ENCODE measurements around the gene ANO10.

Gene ANO10

DNA sequence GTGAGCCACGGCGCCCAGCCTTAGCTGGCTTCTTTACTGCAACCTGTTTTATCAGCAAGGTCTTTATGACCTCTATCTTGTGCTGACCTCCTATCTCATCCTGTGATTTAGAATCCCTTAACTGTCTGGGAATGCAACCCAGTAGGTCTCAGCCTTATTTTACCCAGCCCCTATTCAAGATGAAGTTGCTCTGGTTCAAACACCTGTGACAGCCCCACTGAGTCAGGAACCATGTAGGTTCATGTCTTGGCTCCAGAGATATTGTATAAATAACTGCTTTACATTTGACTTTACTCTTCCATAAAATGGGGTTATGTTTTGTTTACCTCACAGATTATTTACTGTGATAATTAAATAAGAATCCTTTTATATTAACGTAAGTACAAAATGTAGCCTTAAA lies 27.1 kb upstream of the ANO10 start:
- no peak overlapping the region for H2AFZ ChIP-seq (ENCODE audit: low read length)
- no peak for TF ChIP-seq EZH2 (IDR thresholded peaks at IDR 0.05; ENCODE audit: borderline replicate concordance, low read length)
- TF ChIP-seq, protein P1, sequence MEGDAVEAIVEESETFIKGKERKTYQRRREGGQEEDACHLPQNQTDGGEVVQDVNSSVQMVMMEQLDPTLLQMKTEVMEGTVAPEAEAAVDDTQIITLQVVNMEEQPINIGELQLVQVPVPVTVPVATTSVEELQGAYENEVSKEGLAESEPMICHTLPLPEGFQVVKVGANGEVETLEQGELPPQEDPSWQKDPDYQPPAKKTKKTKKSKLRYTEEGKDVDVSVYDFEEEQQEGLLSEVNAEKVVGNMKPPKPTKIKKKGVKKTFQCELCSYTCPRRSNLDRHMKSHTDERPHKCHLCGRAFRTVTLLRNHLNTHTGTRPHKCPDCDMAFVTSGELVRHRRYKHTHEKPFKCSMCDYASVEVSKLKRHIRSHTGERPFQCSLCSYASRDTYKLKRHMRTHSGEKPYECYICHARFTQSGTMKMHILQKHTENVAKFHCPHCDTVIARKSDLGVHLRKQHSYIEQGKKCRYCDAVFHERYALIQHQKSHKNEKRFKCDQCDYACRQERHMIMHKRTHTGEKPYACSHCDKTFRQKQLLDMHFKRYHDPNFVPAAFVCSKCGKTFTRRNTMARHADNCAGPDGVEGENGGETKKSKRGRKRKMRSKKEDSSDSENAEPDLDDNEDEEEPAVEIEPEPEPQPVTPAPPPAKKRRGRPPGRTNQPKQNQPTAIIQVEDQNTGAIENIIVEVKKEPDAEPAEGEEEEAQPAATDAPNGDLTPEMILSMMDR (IDR thresholded peaks at IDR 0.05; ENCODE audit: low read length), result no peak
- H3F3A ChIP-seq (ENCODE audit: insufficient read depth, low read length), result no peaks in the 10 kb centered on the region
- no peak overlapping the region for H3K4me2 ChIP-seq (ENCODE audit: low read length)
- H3K9me3 ChIP-seq (ENCODE audit: low read length), result 0 out of 2 replicates have a peak, but pooled peaks cover 3% of the 10 kb centered on the region
- H3K79me2 ChIP-seq (ENCODE audit: insufficient read depth, low read length), result no peaks in the 10 kb centered on the region
- H3K36me3 ChIP-seq (ENCODE audit: insufficient read depth, low read length), result no peaks in the 10 kb centered on the region
- no peak overlapping the region for H3K9ac ChIP-seq (ENCODE audit: low read length)
- H3K9me2 ChIP-seq (ENCODE audit: low read depth, low read length), result no peaks in the 10 kb centered on the region
- H3K4me3 ChIP-seq (ENCODE audit: low read depth, low read length, poor library complexity, severe bottlenecking), result no peak overlapping the region
- H3K27me3 ChIP-seq (ENCODE audit: insufficient read depth, low read length), result no peaks in the 10 kb centered on the region
- no peaks in the 10 kb centered on the region for H3K4me1 ChIP-seq (ENCODE audit: insufficient read depth, low read length, severe bottlenecking)
- H4K20me1 ChIP-seq (ENCODE audit: insufficient read depth, low read length), result no peaks in the 10 kb centered on the region
- H3K27ac ChIP-seq (ENCODE audit: low read depth, low read length, poor library complexity, severe bottlenecking), result no peak overlapping the region

DNA sequence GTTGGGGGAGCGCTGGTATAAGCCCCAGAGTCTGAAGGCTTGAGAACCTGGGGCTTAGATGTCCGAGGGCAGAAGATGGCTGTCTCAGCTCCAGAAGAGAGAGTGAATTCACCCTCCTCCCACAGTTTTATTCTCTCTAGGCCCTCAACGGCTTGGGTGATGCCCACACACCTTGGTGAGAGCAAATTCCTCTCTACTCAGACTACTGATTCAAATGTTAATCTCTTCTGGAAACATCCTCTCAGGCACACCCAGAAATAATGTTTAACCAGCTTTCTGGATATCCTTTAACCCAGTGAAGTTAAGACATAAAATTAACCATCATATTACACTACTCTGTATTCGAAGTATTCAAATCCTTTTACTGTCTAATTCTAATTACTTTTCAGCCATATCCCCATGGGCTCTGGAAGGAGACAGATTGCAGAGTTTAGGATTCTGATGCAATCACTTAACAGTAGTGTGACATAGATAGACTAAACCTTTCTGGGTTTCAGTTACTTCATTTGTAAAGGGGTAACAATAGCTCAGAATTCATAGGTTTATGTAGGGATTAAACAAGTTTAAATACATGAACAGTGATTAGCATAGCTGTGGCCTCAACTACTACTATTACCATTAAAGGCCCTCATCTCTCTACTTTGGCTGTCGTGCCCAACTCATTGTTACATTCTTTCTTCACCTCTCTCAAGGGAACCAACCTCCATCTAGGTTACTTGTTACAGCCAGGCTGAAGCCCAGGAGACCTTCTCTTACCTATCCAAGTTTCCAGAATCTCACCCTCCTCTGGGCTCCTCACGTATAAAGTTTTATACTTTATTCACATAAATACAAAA lies 25.7 kb upstream of the ANO10 start:
- Histone ChIP-seq H3K79me2 (ENCODE audit: insufficient read depth, low read length) (no peaks in the 10 kb centered on the region), H2AFZ (ENCODE audit: low read length) (no peak overlapping the region), H3F3A (ENCODE audit: insufficient read depth, low read length) (no peaks in the 10 kb centered on the region), H3K9me3 (ENCODE audit: low read length) (0 out of 2 replicates have a peak, but pooled peaks cover 3% of the 10 kb centered on the region), H3K9ac (ENCODE audit: low read length) (no peak overlapping the region), H3K27ac (ENCODE audit: low read depth, low read length, poor library complexity, severe bottlenecking) (no peak overlapping the region), H3K27me3 (ENCODE audit: insufficient read depth, low read length) (no peaks in the 10 kb centered on the region), H4K20me1 (ENCODE audit: insufficient read depth, low read length) (no peaks in the 10 kb centered on the region), H3K4me1 (ENCODE audit: insufficient read depth, low read length, severe bottlenecking) (no peaks in the 10 kb centered on the region), H3K9me2 (ENCODE audit: low read depth, low read length) (no peaks in the 10 kb centered on the region), H3K4me2 (ENCODE audit: low read length) (no peak overlapping the region), H3K36me3 (ENCODE audit: insufficient read depth, low read length) (no peaks in the 10 kb centered on the region), H3K4me3 (ENCODE audit: low read depth, low read length, poor library complexity, severe bottlenecking) (no peak overlapping the region)
- no peak for TF ChIP-seq EZH2 (IDR thresholded peaks at IDR 0.05; ENCODE audit: borderline replicate concordance, low read length)
- TF ChIP-seq, protein P1 (IDR thresholded peaks at IDR 0.05; ENCODE audit: low read length), result no peak

- Histone ChIP-seq H3K9ac (ENCODE audit: low read length) (no peak overlapping the region), H3K4me3 (ENCODE audit: low read depth, low read length, poor library complexity, severe bottlenecking) (no peak overlapping the region), H3K27me3 (ENCODE audit: insufficient read depth, low read length) (no peaks in the 10 kb centered on the region), H4K20me1 (ENCODE audit: insufficient read depth, low read length) (no peaks in the 10 kb centered on the region), H3K79me2 (ENCODE audit: insufficient read depth, low read length) (no peaks in the 10 kb centered on the region), H3K4me1 (ENCODE audit: insufficient read depth, low read length, severe bottlenecking) (no peaks in the 10 kb centered on the region), H3K27ac (ENCODE audit: low read depth, low read length, poor library complexity, severe bottlenecking) (no peak overlapping the region), H2AFZ (ENCODE audit: low read length) (no peak overlapping the region), H3K4me2 (ENCODE audit: low read length) (no peak overlapping the region), H3K9me2 (ENCODE audit: low read depth, low read length) (no peaks in the 10 kb centered on the region), H3K9me3 (ENCODE audit: low read length) (no peaks in the 10 kb centered on the region), H3K36me3 (ENCODE audit: insufficient read depth, low read length) (no peaks in the 10 kb centered on the region), H3F3A (ENCODE audit: insufficient read depth, low read length) (no peaks in the 10 kb centered on the region)
- TF ChIP-seq EZH2 (IDR thresholded peaks at IDR 0.05; ENCODE audit: borderline replicate concordance, low read length), result no peak
- TF ChIP-seq, protein P1 (IDR thresholded peaks at IDR 0.05; ENCODE audit: low read length), result no peak
Measured at GRCh38 chr3:43644443-43644842, 22.6 kb upstream of the ANO10 start.

All from OCI-LY1 (cell line).